PFSK-1 (cell line): ENCODE measurements around the gene NTSR2.

Experiments
- POLR2AphosphoS5 ChIP-seq: IDR thresholded peaks from 2 replicates; pipeline ENCODE4 v1.6.1; 2012; ENCODE audit warnings: low read depth, mild to moderate bottlenecking, control low read depth, low read length, moderate library complexity
- TAF1 ChIP-seq: IDR thresholded peaks from 2 replicates; pipeline ENCODE4 v1.6.1; 2012; ENCODE audit warnings: low read length, control low read depth, borderline replicate concordance; ENCODE audit not compliant: insufficient read depth

DNA sequence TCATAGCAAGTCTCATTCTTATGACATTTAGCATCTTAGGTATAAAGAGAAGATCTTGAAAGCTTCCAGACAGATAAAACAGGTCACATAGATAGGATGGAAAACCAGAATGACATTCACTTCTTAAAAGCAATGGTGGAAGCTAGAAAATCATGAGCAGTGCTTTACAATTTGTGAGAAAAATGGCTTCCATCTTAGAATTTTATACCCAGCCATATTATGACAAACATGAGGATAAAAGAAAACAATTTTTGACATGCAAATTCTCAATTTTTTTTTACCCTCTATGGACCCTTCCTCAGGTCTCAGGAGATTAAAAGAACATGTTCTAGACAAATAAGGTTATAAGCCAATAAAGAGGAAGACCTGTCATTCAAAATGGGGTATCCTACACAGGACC lies 7.1 kb downstream of the NTSR2 start:
- no peak for TF ChIP-seq TAF1
- no peak for TF ChIP-seq POLR2AphosphoS5
